ENCODE data around the gene ATP5PB.

The ATP5PB gene

DNA sequence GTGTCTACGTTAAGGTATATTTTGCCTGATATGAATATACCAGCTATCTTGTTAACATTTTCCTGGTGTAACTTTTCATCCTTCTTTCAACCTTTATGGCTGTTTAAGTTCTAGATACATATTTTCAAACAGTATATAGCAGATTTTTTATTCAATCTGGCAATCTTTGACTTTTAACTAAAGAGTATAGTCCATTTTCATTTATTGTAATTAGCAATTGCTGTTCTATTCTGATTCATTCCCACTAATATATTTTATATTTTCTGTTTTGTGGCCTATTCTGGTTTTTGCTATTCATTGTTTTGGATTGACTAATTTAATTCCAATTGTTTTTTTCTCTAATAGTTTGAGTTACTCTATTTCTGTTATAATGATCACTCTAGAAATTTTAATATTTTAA is 17.2 kb downstream of the ATP5PB start:
- H3K9ac ChIP-seq (ENCODE audit: insufficient read length) = no peak overlapping the region
- TF ChIP-seq POLR2AphosphoS5 (IDR thresholded peaks at IDR 0.05; ENCODE audit: borderline replicate concordance, low read depth, low read length) = no peak
- no peak for TF ChIP-seq EZH2 (IDR thresholded peaks at IDR 0.05)
- no peak for TF ChIP-seq FOXP2 (optimal IDR thresholded peaks at IDR 0.05; ENCODE audit: control extremely low read depth, extremely low read length, insufficient read depth)
- H3K9me3 ChIP-seq (ENCODE audit: low read depth, low read length) = no peaks in the 10 kb centered on the region
- no peak for DNase-seq (ENCODE audit: low read depth, low spot score)
- H3K27ac ChIP-seq = no peak overlapping the region
- peaks cover 52% of the 10 kb centered on the region for H3K36me3 ChIP-seq (ENCODE audit: insufficient read depth, low read length)
- H3K4me3 ChIP-seq = no peak overlapping the region

DNA sequence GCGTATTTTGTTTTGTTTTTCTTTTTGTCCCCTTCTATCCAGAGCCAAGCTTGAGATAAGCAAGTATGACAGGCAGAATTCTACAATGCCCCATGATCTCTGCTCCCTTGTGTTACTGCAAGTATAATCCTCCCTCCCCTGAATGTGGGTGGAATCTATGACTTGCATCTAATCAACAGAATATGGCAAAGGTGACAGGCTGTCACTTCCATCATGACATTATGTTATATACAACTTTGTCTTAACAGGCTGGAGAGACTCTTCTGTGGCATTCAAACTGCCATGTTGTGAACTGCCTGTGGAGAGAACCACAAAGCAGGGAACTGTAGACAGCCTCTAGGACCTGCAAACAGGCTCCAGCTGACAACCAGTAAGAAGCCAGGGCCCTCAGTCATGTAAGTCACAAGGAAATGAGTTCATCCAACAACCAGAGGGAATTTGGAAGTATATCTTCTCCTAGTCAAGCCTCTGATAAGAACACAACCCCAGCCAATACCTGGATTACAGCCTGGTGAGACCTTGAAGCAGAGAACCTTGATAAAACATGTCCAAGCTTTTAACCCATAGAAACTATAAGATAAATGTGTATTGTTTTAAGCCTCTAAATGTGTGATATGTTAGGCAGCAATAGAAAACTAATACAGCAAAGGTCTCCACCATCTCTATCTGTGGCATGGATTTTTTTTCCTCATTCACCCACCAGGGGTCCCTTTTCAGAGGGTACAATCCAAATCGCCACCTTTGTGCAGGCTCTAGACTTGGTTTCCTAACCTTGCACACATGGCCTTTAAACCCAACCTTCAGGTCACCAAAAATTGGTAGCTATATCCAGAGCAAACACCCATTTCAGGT is 18.8 kb downstream of the ATP5PB start:
- TF ChIP-seq EZH2 (IDR thresholded peaks at IDR 0.05) (no peak), FOXP2 (optimal IDR thresholded peaks at IDR 0.05; ENCODE audit: control extremely low read depth, extremely low read length, insufficient read depth) (no peak), POLR2AphosphoS5 (IDR thresholded peaks at IDR 0.05; ENCODE audit: borderline replicate concordance, low read depth, low read length) (no peak)
- Histone ChIP-seq H3K27ac (no peak overlapping the region), H3K4me3 (no peak overlapping the region), H3K36me3 (ENCODE audit: insufficient read depth, low read length) (peaks cover 38% of the 10 kb centered on the region; the same call in 1 of the 2 replicates), H3K9ac (ENCODE audit: insufficient read length) (no peak overlapping the region), H3K9me3 (ENCODE audit: low read depth, low read length) (no peaks in the 10 kb centered on the region)
- no peak for DNase-seq (ENCODE audit: low read depth, low spot score)

DNA sequence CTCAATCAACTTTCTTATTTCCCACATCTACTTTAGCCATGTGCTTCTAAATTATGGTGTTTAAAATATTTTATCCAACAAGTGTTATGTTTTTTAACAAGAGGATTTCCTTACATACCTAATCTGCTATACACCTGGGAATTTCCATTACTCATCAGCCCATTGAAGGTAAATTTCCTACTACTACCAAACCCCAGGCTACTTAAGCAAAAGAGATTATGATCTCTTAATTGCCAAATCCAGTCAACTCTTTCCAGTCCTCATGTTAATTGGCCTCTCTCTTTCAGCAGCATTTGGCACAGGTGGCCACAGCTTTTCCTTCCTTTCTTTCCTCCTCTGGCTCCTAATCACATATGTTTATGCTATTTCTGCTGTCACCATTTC is 19.4 kb downstream of the ATP5PB start:
- H3K9ac ChIP-seq (ENCODE audit: insufficient read length) = no peak overlapping the region
- H3K27ac ChIP-seq = no peak overlapping the region
- no peak overlapping the region for H3K4me3 ChIP-seq
- no peak for DNase-seq (ENCODE audit: low read depth, low spot score)
- peaks cover 38% of the 10 kb centered on the region; the same call in 1 of the 2 replicates for H3K36me3 ChIP-seq (ENCODE audit: insufficient read depth, low read length)
- no peaks in the 10 kb centered on the region for H3K9me3 ChIP-seq (ENCODE audit: low read depth, low read length)
- no peak for TF ChIP-seq EZH2 (IDR thresholded peaks at IDR 0.05)
- no peak for TF ChIP-seq FOXP2 (optimal IDR thresholded peaks at IDR 0.05; ENCODE audit: control extremely low read depth, extremely low read length, insufficient read depth)
- no peak for TF ChIP-seq POLR2AphosphoS5 (IDR thresholded peaks at IDR 0.05; ENCODE audit: borderline replicate concordance, low read depth, low read length)

DNA sequence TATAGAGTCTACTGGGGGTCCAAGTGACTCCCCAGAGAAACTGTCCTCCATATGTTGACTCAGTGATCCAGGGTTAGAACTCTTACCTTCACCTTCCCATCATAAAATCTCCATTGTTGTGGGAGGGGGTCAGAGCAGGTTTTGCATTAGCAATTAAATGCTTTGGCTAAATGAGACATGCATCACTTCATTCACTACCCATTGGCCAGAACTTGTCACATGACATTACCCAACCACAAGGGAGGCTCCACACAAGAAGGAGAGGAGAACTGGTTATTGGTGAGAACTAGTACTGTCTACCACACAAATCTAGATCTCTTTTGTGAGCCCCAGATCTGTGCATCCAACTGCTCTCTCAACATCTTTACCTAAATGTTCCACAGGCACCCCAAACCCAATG is 20.3 kb downstream of the ATP5PB start:
- TF ChIP-seq EZH2 (IDR thresholded peaks at IDR 0.05) (no peak), FOXP2 (optimal IDR thresholded peaks at IDR 0.05; ENCODE audit: control extremely low read depth, extremely low read length, insufficient read depth) (no peak), POLR2AphosphoS5 (IDR thresholded peaks at IDR 0.05; ENCODE audit: borderline replicate concordance, low read depth, low read length) (no peak)
- Histone ChIP-seq H3K4me3 (no peak overlapping the region), H3K36me3 (ENCODE audit: insufficient read depth, low read length) (peaks cover 34% of the 10 kb centered on the region; the same call in 1 of the 2 replicates), H3K27ac (no peak overlapping the region), H3K9me3 (ENCODE audit: low read depth, low read length) (no peaks in the 10 kb centered on the region), H3K9ac (ENCODE audit: insufficient read length) (no peak overlapping the region)
- DNase-seq (ENCODE audit: low read depth, low spot score) = no peak

DNA sequence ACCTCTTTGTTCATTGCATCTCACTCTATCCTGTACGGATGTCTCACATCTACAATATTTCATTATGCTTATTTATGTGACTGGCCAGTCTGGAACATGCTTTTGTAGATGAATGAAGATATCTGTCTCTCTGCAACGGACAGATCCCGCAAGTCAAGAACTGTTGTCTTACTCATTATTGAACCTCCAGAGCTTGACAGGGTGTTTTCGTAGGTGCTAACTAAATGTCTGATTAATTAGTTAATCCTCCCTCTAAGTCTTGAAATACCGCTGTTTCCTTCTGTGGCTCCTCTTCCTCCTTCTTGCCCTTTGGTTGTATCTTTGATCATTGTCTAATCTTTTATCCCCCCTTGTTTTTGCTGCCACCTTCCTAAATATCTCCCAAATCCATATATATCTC is 21.3 kb downstream of the ATP5PB start:
- Histone ChIP-seq H3K9me3 (ENCODE audit: low read depth, low read length) (no peaks in the 10 kb centered on the region), H3K36me3 (ENCODE audit: insufficient read depth, low read length) (peaks cover 34% of the 10 kb centered on the region; the same call in 1 of the 2 replicates), H3K27ac (no peak overlapping the region), H3K4me3 (no peak overlapping the region), H3K9ac (ENCODE audit: insufficient read length) (no peak overlapping the region)
- TF ChIP-seq POLR2AphosphoS5 (IDR thresholded peaks at IDR 0.05; ENCODE audit: borderline replicate concordance, low read depth, low read length) (no peak), EZH2 (IDR thresholded peaks at IDR 0.05) (no peak)
- DNase-seq (ENCODE audit: low read depth, low spot score) = no peak

DNA sequence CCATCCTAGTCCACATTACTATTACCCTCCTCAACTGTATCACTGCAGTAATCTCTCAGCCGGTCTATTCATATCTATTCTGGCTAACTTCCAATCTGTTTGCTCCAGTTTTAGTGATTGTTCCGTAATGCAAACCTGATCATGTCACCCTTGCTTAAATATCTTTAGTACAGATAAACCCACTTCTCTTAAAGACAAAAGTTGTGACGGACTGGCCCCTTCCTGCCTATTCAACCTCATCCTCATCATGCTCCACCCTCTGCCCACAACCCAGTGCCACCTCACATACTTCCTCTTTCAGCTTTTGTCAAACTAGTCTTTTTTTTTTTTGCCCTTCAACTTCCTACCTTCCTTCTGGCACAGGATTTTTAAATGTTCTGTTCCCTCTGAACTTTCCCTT is 21.7 kb downstream of the ATP5PB start:
- Histone ChIP-seq H3K4me3 (no peak overlapping the region), H3K36me3 (ENCODE audit: insufficient read depth, low read length) (peaks cover 34% of the 10 kb centered on the region; the same call in 1 of the 2 replicates), H3K9me3 (ENCODE audit: low read depth, low read length) (no peaks in the 10 kb centered on the region), H3K9ac (ENCODE audit: insufficient read length) (no peak overlapping the region), H3K27ac (no peak overlapping the region)
- no peak for DNase-seq (ENCODE audit: low read depth, low spot score)
- TF ChIP-seq FOXP2 (optimal IDR thresholded peaks at IDR 0.05; ENCODE audit: control extremely low read depth, extremely low read length, insufficient read depth) = no peak
- TF ChIP-seq POLR2AphosphoS5 (IDR thresholded peaks at IDR 0.05; ENCODE audit: borderline replicate concordance, low read depth, low read length) = no peak
- TF ChIP-seq EZH2 (IDR thresholded peaks at IDR 0.05) = no peak

DNA sequence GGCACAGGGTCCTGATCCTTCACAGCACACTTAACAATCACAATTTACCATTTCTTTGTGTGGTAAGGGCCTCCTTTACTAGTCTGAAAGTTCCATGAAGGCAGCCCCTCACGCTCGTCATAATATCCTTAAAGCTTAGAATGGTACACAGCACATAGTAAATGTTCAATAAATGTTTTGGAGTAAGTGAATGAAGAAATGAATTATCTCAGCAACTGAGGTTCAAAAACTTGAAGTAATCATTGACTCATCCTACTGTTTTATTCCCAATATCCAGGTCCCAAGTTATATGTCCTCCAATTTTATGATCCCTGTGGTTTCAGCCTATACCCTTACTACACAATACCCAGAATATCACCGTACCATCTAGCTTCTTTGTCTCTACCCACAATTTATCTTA is 22.3 kb downstream of the ATP5PB start:
- no peak for DNase-seq (ENCODE audit: low read depth, low spot score)
- no peak for TF ChIP-seq EZH2 (IDR thresholded peaks at IDR 0.05)
- no peak for TF ChIP-seq FOXP2 (optimal IDR thresholded peaks at IDR 0.05; ENCODE audit: control extremely low read depth, extremely low read length, insufficient read depth)
- no peak for TF ChIP-seq POLR2AphosphoS5 (IDR thresholded peaks at IDR 0.05; ENCODE audit: borderline replicate concordance, low read depth, low read length)
- H3K9ac ChIP-seq (ENCODE audit: insufficient read length) = no peak overlapping the region

DNA sequence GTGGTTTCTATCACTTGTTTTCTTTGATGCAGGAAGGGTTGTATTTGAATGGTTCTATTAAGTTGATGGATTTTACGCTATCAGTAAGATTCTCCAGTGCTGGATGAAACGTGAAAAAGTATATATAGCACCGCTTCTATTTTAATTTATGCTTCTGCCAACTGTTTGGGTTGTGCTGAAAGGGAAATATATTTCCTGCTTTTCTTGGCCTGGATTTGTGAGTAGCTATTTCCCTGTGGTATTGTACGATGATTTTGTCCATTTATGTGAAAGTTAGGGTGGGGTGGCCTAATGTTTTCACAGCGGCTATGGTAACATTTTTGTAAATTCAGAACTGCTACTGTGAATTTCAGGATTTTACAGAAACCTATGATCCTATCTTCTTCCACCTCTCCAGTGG is 24.8 kb downstream of the ATP5PB start:
- Histone ChIP-seq H3K4me3 (no peak overlapping the region), H3K27ac (no peak overlapping the region), H3K9ac (ENCODE audit: insufficient read length) (no peak overlapping the region), H3K36me3 (ENCODE audit: insufficient read depth, low read length) (peaks cover 8% of the 10 kb centered on the region; the same call in 1 of the 2 replicates), H3K9me3 (ENCODE audit: low read depth, low read length) (no peaks in the 10 kb centered on the region)
- TF ChIP-seq EZH2 (IDR thresholded peaks at IDR 0.05) = no peak
- no peak for DNase-seq (ENCODE audit: low read depth, low spot score)

More for the DNA sequence above, 22.3 kb downstream of the ATP5PB start:
- H3K36me3 ChIP-seq (ENCODE audit: insufficient read depth, low read length) = peaks cover 33% of the 10 kb centered on the region; the same call in 1 of the 2 replicates
- H3K27ac ChIP-seq = no peak overlapping the region
- no peaks in the 10 kb centered on the region for H3K9me3 ChIP-seq (ENCODE audit: low read depth, low read length)
- H3K4me3 ChIP-seq = no peak overlapping the region

DNA sequence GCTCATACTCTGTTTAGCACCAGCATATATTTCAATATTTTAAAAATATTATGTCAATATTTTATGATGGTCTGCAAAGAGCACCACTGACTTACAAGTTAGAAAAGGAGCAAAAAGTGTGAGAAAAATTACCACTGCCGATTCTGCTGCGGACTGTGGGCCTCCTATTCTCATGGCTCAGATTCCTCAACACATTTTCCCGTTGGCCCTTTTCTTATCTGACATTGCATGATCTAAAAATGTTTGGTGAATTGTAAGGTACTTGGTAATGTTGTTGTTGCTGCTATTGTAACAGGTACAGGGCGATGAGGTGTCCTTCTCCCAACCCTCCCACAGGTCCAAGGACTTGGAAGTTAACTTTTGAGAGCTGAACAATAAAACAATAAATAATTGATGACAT is 25.3 kb downstream of the ATP5PB start:
- DNase-seq (ENCODE audit: low read depth, low spot score) = no peak
- H3K36me3 ChIP-seq (ENCODE audit: insufficient read depth, low read length) = peaks cover 6% of the 10 kb centered on the region; the same call in 1 of the 2 replicates
- TF ChIP-seq FOXP2 (optimal IDR thresholded peaks at IDR 0.05; ENCODE audit: control extremely low read depth, extremely low read length, insufficient read depth) = no peak
- no peak for TF ChIP-seq EZH2 (IDR thresholded peaks at IDR 0.05)
- no peak for TF ChIP-seq POLR2AphosphoS5 (IDR thresholded peaks at IDR 0.05; ENCODE audit: borderline replicate concordance, low read depth, low read length)
- no peak overlapping the region for H3K27ac ChIP-seq
- no peak overlapping the region for H3K9ac ChIP-seq (ENCODE audit: insufficient read length)
- H3K4me3 ChIP-seq = no peak overlapping the region
- no peaks in the 10 kb centered on the region for H3K9me3 ChIP-seq (ENCODE audit: low read depth, low read length)

Measured in SK-N-MC (cell line).